ENCODE data around the gene CELA3A.
"Not testable (repeated sequence)": the region's sequence is repeated elsewhere in the genome, so short reads cannot be mapped to it uniquely, and the experiment has no call there.

Gene CELA3A

GRCh38 chr1:22001409-22001808 lies at the start of gene CELA3A:
TSS of gene CELA3A (plus strand) at chr1:22001657. CDS start at chr1:22001675, 18 bp downstream.
- no peak for DNase-seq

- no peak for DNase-seq
Observed at GRCh38 chr1:21952786-21953520, 48.5 kb upstream of the CELA3A start.

DNA sequence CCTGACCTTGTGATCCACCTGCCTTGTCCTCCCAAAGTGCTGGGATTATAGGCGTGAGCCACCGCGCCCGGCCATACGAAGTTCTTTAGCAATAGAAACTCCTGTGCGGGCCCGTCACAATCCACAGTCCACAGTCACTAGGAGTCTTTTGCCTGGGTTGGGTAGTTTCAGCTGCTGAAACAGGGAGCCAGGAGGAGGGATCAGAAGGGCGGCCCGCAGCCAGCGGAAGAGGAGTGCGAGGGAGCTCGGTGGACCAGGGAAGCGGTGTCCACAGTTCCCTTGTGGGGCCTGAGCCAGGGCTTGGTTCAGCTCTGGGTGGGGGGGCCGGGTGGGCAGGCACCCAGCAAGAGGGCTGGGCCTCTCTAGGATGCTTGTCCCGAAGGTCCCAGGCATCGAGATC lies 46.4 kb upstream of the CELA3A start:
- DNase-seq = no peak

GRCh38 chr1:21955501-21956281 lies 45.8 kb upstream of the CELA3A start:
- no peak for DNase-seq

DNA sequence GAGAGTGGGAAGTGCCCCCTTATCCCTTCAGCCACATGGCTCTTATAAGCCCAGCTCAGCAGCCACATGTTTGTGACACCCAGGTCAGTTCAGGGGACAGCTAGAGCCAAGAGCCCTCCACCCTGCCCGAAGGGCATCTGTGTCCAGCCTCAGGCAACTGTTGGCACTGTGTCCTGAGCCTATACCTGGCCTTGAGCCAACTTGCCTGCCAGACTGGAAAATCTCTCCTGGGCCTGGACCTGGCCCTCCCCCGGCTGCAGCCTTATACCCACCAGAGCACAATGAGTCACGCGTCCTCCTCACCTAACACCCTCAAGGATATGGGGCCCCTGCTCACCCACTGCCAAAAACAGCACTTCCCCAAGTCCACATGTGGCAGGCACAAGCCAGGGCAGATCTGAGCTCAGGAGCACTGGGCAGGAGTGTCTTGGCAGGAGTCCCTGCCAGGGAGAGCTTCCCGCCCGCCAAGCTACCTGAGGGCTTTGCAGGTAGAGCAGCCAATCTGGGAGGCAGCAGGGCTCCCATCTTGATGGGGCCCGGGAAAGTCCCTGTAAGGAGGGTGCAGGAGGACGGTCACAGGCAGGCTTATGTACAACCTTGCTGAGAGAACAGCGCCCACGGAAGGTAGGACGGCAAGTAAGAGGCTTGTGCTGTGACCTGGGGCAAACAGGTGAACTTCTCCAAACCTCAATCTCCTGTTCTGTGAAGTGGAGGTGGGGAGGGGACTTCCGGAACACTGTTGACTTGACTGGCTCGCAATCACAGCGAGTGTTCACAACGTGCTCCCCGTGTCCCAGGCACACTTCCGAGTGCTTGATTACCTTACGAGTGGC lies 44.5 kb upstream of the CELA3A start:
- peak; percentile 40 for DNase-seq

DNA sequence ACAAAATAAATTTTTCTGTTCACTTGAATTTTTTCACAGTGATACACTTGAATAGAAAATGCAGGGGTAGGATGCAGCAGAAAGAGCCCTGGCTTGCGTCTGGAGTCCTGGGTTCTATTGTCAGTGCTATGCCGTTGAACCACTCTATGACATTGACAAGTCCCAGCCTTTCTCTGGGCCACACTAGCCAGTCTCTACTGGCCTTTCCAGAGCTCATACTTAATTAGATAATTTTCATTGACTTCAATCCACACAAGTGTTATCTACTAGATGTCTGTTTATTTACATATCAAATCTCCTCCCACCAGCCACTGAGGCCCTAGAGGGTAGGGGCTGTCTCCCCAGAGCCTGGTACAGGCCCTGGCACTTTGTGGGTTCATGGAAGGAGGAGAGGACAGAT lies 40.1 kb upstream of the CELA3A start:
- no peak for DNase-seq

DNA sequence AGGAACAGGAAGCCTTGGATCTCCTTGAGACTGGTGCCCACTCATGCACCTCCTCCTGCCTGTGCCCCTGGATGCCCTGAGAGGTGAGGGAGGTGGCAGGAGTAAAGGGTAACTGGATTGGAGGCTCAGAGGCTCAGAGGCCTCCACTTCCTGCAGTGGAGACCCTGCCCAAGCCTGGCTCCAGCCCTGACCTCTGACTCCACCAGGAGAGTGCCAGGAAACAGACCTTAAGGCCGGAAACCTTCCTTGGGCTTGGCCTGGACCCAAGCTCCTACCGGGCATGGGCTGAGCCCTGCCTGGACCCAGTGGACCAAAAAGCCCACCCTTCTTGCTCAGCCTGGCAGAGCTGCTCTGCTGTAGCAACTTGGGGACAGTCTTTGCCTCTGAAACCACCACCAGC lies 39.7 kb upstream of the CELA3A start:
- DNase-seq = no peak

DNA sequence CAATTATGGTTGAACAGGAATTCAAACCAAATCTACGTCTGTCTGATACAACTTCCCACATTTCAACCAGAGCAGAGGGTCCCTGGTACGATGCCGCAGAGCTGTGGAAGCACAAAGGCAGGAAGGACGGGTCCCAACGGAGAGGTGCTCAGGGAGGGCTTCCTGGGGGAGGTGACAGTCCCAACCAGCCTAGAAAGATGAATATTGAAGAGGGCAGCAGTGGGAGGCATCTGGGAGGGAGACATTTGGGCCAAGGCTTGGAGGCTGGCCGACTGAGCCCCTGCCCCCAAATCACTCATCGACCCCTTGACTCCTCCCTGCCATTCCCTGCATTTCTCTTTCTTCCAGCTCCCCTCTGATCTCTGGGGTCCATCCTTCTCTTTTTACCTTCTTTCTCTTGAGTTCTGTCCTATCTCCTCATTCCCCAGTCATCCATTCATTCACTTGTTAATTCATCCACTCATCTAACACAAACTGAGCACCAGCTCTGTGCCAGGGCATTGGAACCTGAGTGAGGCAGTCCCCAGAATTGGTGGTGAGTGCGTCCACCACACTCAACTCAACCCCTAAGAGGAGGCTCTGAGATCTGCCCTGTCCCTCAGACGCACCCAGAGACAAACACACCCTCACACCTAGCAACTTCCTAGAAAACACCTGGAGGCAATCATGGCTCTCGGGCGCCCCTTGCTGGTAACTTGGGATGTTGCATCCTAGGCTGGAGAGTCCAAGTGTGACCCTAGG lies 37.8 kb upstream of the CELA3A start:
- DNase-seq = peak; percentile 62

- DNase-seq = peak; percentile 71
Observed at GRCh38 chr1:21966247-21967000, 35.0 kb upstream of the CELA3A start.

DNA sequence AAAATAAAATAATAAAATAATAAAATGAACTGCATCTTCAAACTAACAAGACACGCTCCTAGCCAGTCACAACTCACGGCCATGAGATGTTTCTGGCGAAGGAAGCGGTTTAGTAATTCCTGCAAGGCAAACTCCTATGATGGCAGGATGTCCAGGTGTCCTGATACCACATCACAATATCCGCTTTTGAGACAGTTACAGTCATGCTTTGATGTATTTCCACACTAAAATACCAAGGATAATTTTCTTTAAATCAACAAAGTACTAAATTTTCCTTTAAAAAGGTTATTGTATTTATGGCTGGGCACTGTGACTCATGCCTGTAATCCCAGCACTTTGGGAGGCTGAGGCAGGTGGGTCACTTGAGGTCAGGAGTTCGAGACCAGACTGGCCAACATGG lies 34.2 kb upstream of the CELA3A start:
- DNase-seq = not testable (repeated sequence)

DNA sequence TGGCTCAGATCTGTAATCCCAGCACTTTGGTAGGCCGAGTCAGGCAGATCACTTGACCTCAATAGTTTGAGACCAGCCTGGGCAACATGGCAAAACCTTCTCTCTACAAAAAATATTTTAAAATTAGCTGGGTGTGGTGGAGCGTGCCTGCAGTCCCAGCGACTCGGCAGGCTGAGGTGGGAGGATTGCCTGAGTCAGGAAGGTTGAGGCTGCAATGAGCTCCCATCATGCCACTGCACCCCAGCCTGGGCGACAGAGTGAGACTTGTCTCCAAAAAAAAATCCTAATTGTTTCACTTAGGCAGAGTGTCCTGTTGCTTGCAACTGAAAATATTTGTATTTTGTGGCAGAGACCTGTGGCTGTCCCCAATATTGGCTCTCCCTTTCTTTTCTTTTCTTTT lies 32.4 kb upstream of the CELA3A start:
- DNase-seq = not testable (repeated sequence)

DNA sequence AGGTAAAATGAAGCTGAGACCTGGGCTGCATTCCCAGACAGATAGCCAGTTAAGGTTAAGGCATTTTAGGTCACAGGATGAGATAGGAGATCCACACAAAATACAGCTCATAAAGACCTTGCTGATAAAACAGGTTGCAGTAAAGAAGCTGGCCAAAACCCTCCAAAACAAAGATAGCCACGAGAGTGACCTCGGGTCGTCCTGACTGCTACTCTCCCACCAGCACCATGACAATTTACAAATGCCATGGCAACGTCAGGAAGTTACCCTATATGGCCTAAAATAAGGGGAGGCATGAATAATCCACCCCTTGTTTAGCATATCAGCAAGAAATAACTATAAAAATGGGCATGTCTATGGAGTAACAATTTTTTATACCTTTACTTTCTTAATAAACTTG lies 30.9 kb upstream of the CELA3A start:
- not testable (repeated sequence) for DNase-seq

GRCh38 chr1:21972973-21973441 lies 28.4 kb upstream of the CELA3A start:
- DNase-seq = not testable (repeated sequence)

- DNase-seq = not testable (repeated sequence)
Observed at GRCh38 chr1:21973948-21974347, 27.5 kb upstream of the CELA3A start.

- DNase-seq = not testable (repeated sequence)
Observed at GRCh38 chr1:21974699-21975098, 26.8 kb upstream of the CELA3A start.

GRCh38 chr1:21975296-21975695 lies 26.2 kb upstream of the CELA3A start:
- DNase-seq = not testable (repeated sequence)

DNA sequence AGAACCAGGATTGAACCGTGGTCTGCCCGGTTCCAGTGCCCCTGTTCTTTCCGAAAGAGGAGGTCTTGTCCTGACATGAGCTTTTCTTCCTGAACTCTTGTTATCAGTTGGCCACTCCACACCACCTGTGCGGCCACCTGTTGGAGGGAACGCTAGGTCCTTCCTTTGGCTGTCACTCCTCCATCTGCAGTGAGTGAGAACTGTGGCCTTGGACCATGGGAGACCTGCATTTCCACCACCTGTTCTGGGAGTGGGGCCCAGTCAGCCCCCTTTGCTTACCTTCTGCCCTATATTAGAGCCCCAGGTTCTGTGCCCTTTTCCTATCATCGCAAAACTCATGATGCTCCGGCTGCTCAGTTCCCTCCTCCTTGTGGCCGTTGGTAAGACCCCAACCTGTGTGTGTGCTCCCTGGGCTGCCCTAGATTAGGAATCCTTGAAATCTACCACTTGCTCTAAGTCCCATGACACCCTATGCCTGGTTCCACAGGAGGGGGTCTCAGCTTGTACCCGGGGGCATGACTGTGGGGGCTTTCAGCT lies 24.7 kb upstream of the CELA3A start, which contains the start of gene CELA3B:
CELA3B (plus strand) TSS at position 320 of the 537 bp plus-strand sequence; CDS start at position 338, 18 bp downstream.
- not testable (repeated sequence) for DNase-seq

GRCh38 chr1:21978209-21978608 lies 23.2 kb upstream of the CELA3A start:
- DNase-seq = not testable (repeated sequence)

- not testable (repeated sequence) for DNase-seq
Observed at GRCh38 chr1:21980515-21981220, 20.8 kb upstream of the CELA3A start.

- not testable (repeated sequence) for DNase-seq
Observed at GRCh38 chr1:21981253-21981652, 20.2 kb upstream of the CELA3A start.

All from fibroblast of upper back skin (primary cell).